ENCODE results near the gene ISOC2. TPM values are rescaled to one million over a fixed set of nuclear protein-coding genes. Genes with fewer than 3 reads are reported as not detected.

The ISOC2 gene
- total RNA-seq, 1 donor from 2014 or later: 36.7 TPM

GRCh38 chr19:55464662-55465054 lies 3.2 kb upstream of the ISOC2 start, which contains the start of gene C19orf85:
Gene C19orf85 (minus strand): TSS chr19:55464751. CDS start chr19:55464554, 197 bp downstream.
- peaks cover 20% of the 10 kb centered on the region for H3K4me1 Mint-ChIP-seq
- no peak for TF ChIP-seq CTCF (conservative IDR thresholded peaks at IDR 0.05)
- no peaks in the 10 kb centered on the region for H3K9me3 Mint-ChIP-seq
- H3K4me3 Mint-ChIP-seq: no peak within 1 kb of the TSS
- no peaks in the 10 kb centered on the region for H3K36me3 Mint-ChIP-seq (ENCODE audit: low read depth)
- H3K27ac Mint-ChIP-seq (ENCODE audit: unreplicated experiment): no peak within 1 kb of the TSS
- no peak for DNase-seq (ENCODE audit: low read depth, low spot score)
- peaks cover 10% of the 10 kb centered on the region for H3K27me3 Mint-ChIP-seq (ENCODE audit: low read depth)

GRCh38 chr19:55464039-55464661 lies 2.7 kb upstream of the ISOC2 start:
- Mint-ChIP-seq H3K4me1 (peaks cover 20% of the 10 kb centered on the region), H3K4me3 (no peak overlapping the region), H3K9me3 (no peaks in the 10 kb centered on the region), H3K27me3 (ENCODE audit: low read depth) (peaks cover 10% of the 10 kb centered on the region), H3K36me3 (ENCODE audit: low read depth) (no peaks in the 10 kb centered on the region), H3K27ac (ENCODE audit: unreplicated experiment) (no peak overlapping the region)
- no peak for DNase-seq (ENCODE audit: low read depth, low spot score)
- TF ChIP-seq CTCF (conservative IDR thresholded peaks at IDR 0.05): no peak

GRCh38 chr19:55463583-55464031 lies 2.2 kb upstream of the ISOC2 start:
- H3K4me3 Mint-ChIP-seq: no peak overlapping the region
- no peaks in the 10 kb centered on the region for H3K9me3 Mint-ChIP-seq
- DNase-seq (ENCODE audit: low read depth, low spot score): no peak
- H3K27ac Mint-ChIP-seq (ENCODE audit: unreplicated experiment): no peak overlapping the region
- H3K4me1 Mint-ChIP-seq: peaks cover 20% of the 10 kb centered on the region
- peaks cover 10% of the 10 kb centered on the region for H3K27me3 Mint-ChIP-seq (ENCODE audit: low read depth)
- no peak for TF ChIP-seq CTCF (conservative IDR thresholded peaks at IDR 0.05)
- no peaks in the 10 kb centered on the region for H3K36me3 Mint-ChIP-seq (ENCODE audit: low read depth)

GRCh38 chr19:55462722-55463121 lies 1.3 kb upstream of the ISOC2 start:
- TF ChIP-seq CTCF (conservative IDR thresholded peaks at IDR 0.05): no peak
- no peaks in the 10 kb centered on the region for H3K36me3 Mint-ChIP-seq (ENCODE audit: low read depth)
- H3K27me3 Mint-ChIP-seq (ENCODE audit: low read depth): peaks cover 10% of the 10 kb centered on the region
- peaks cover 20% of the 10 kb centered on the region for H3K4me1 Mint-ChIP-seq
- H3K9me3 Mint-ChIP-seq: no peaks in the 10 kb centered on the region
- no peak for DNase-seq (ENCODE audit: low read depth, low spot score)
- H3K27ac Mint-ChIP-seq (ENCODE audit: unreplicated experiment): no peak overlapping the region
- H3K4me3 Mint-ChIP-seq: peak overlapping the region; percentile 91

- Mint-ChIP-seq H3K27ac (ENCODE audit: unreplicated experiment) (peak overlapping the region; percentile 22), H3K27me3 (ENCODE audit: low read depth) (peaks cover 10% of the 10 kb centered on the region), H3K36me3 (ENCODE audit: low read depth) (no peaks in the 10 kb centered on the region), H3K9me3 (no peaks in the 10 kb centered on the region), H3K4me1 (peaks cover 20% of the 10 kb centered on the region), H3K4me3 (peak overlapping the region; percentile 91)
- DNase-seq (ENCODE audit: low read depth, low spot score): no peak
- TF ChIP-seq CTCF (conservative IDR thresholded peaks at IDR 0.05): no peak
These were observed 658 bp upstream of the ISOC2 start for GRCh38 chr19:55461974-55462626.

Data from neural crest cell (in vitro differentiated cells).